ENCODE results near the gene GPRIN3. TPM values are rescaled to one million over a fixed set of nuclear protein-coding genes. Genes with fewer than 3 reads are reported as not detected.

Gene GPRIN3
- total RNA-seq, 2 donors from 2014 or later: 2.1 to 2.3 TPM

- Histone ChIP-seq H3K9me3 (ENCODE audit: control insufficient read depth, low read length) (no peaks in the 10 kb centered on the region), H3K27me3 (ENCODE audit: control insufficient read depth, insufficient read depth, low read length, poor library complexity, severe bottlenecking) (no peaks in the 10 kb centered on the region), H3K9ac (ENCODE audit: extremely low read depth, low read length, poor library complexity, severe bottlenecking) (no peak overlapping the region), H3K4me3 (ENCODE audit: low read length) (no peak overlapping the region), H3K4me1 (ENCODE audit: control insufficient read depth, insufficient read depth, low read length) (peaks cover 5% of the 10 kb centered on the region), H3K36me3 (ENCODE audit: control insufficient read depth, insufficient read depth, low read length) (no peaks in the 10 kb centered on the region), H3K27ac (ENCODE audit: low read depth, low read length) (no peak overlapping the region)
- peaks cover 20% of the 10 kb centered on the region for H3K4me1 Mint-ChIP-seq
- H3K36me3 Mint-ChIP-seq (ENCODE audit: low read depth): peaks cover 2% of the 10 kb centered on the region
- 64 to 76% methylated on average over 2 of the region's 2 CpGs for WGBS, 2 experiments (ENCODE audit: insufficient coverage in 1 of 2, insufficient read length in 1 of 2)
- no peak overlapping the region for H3K4me3 Mint-ChIP-seq
- H3K27ac Mint-ChIP-seq: peak overlapping the region; percentile 19
- no peaks in the 10 kb centered on the region for H3K27me3 Mint-ChIP-seq (ENCODE audit: insufficient read depth)
- DNase-seq: no peak
- TF ChIP-seq, protein P1, sequence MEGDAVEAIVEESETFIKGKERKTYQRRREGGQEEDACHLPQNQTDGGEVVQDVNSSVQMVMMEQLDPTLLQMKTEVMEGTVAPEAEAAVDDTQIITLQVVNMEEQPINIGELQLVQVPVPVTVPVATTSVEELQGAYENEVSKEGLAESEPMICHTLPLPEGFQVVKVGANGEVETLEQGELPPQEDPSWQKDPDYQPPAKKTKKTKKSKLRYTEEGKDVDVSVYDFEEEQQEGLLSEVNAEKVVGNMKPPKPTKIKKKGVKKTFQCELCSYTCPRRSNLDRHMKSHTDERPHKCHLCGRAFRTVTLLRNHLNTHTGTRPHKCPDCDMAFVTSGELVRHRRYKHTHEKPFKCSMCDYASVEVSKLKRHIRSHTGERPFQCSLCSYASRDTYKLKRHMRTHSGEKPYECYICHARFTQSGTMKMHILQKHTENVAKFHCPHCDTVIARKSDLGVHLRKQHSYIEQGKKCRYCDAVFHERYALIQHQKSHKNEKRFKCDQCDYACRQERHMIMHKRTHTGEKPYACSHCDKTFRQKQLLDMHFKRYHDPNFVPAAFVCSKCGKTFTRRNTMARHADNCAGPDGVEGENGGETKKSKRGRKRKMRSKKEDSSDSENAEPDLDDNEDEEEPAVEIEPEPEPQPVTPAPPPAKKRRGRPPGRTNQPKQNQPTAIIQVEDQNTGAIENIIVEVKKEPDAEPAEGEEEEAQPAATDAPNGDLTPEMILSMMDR (conservative IDR thresholded peaks at IDR 0.05): no peak
- H3K9me3 Mint-ChIP-seq: peaks cover 15% of the 10 kb centered on the region
Observed at GRCh38 chr4:89197920-89198319, 109.7 kb downstream of the GPRIN3 start.

GRCh38 chr4:89196745-89197144, 110.9 kb downstream of the GPRIN3 start:
- WGBS, 2 experiments (ENCODE audit: insufficient coverage in 1 of 2, insufficient read length in 1 of 2): 52 to 64% methylated on average over 2 of the region's 2 CpGs
- Mint-ChIP-seq H3K27me3 (ENCODE audit: insufficient read depth) (no peaks in the 10 kb centered on the region), H3K36me3 (ENCODE audit: low read depth) (peaks cover 2% of the 10 kb centered on the region), H3K9me3 (peaks cover 15% of the 10 kb centered on the region), H3K4me1 (peaks cover 20% of the 10 kb centered on the region), H3K4me3 (no peak overlapping the region), H3K27ac (peak overlapping the region; percentile 49)
- Histone ChIP-seq H3K9ac (ENCODE audit: extremely low read depth, low read length, poor library complexity, severe bottlenecking) (no peak overlapping the region), H3K36me3 (ENCODE audit: control insufficient read depth, insufficient read depth, low read length) (no peaks in the 10 kb centered on the region), H3K27ac (ENCODE audit: low read depth, low read length) (no peak overlapping the region), H3K27me3 (ENCODE audit: control insufficient read depth, insufficient read depth, low read length, poor library complexity, severe bottlenecking) (no peaks in the 10 kb centered on the region), H3K4me3 (ENCODE audit: low read length) (peak overlapping the region; percentile 48), H3K9me3 (ENCODE audit: control insufficient read depth, low read length) (no peaks in the 10 kb centered on the region), H3K4me1 (ENCODE audit: control insufficient read depth, insufficient read depth, low read length) (peaks cover 5% of the 10 kb centered on the region)
- TF ChIP-seq, protein P1 (conservative IDR thresholded peaks at IDR 0.05): no peak
- DNase-seq: no peak

- WGBS, 2 experiments (ENCODE audit: insufficient coverage in 1 of 2, insufficient read length in 1 of 2): 86% methylated on average over 2 of the region's 2 CpGs; no CpG with 5 or more reads in 1 of the 2 experiments
- H3K27me3 Mint-ChIP-seq (ENCODE audit: insufficient read depth): no peaks in the 10 kb centered on the region
Observed at GRCh38 chr4:89196056-89196674, 111.4 kb downstream of the GPRIN3 start.

More at GRCh38 chr4:89196056-89196674, 111.4 kb downstream of the GPRIN3 start:
- H3K4me3 ChIP-seq (ENCODE audit: low read length): peak overlapping the region; percentile 48
- H3K9me3 Mint-ChIP-seq: peaks cover 15% of the 10 kb centered on the region
- DNase-seq: no peak
- H3K4me1 Mint-ChIP-seq: peaks cover 20% of the 10 kb centered on the region
- no peaks in the 10 kb centered on the region for H3K36me3 ChIP-seq (ENCODE audit: control insufficient read depth, insufficient read depth, low read length)
- H3K4me1 ChIP-seq (ENCODE audit: control insufficient read depth, insufficient read depth, low read length): peaks cover 5% of the 10 kb centered on the region
- peak overlapping the region; percentile 49 for H3K27ac Mint-ChIP-seq
- no peaks in the 10 kb centered on the region for H3K27me3 ChIP-seq (ENCODE audit: control insufficient read depth, insufficient read depth, low read length, poor library complexity, severe bottlenecking)
- TF ChIP-seq, protein P1 (conservative IDR thresholded peaks at IDR 0.05): no peak
- peaks cover 2% of the 10 kb centered on the region for H3K36me3 Mint-ChIP-seq (ENCODE audit: low read depth)
- no peak overlapping the region for H3K27ac ChIP-seq (ENCODE audit: low read depth, low read length)
- H3K9ac ChIP-seq (ENCODE audit: extremely low read depth, low read length, poor library complexity, severe bottlenecking): no peak overlapping the region
- no peak overlapping the region for H3K4me3 Mint-ChIP-seq
- no peaks in the 10 kb centered on the region for H3K9me3 ChIP-seq (ENCODE audit: control insufficient read depth, low read length)
